Mammary epithelial cell (primary cell): ENCODE data around the gene MEF2B.

Experiments used
- CTCF ChIP-seq, 2 donors: IDR thresholded peaks in 1 of 2; conservative IDR thresholded peaks in 1 of 2; 2 replicates each; pipeline ENCODE4 v1.5.1; 2011 to 2012; ENCODE audit warnings: inconsistent platforms in 2 of 2, low read length in 2 of 2, mild to moderate bottlenecking in 2 of 2, control low read depth in 1 of 2, low read depth in 1 of 2; ENCODE audit not compliant: insufficient read depth in 1 of 2; ENCODE audit errors: extremely low read depth in 1 of 2
- EZH2 ChIP-seq: IDR thresholded peaks from 2 replicates; pipeline ENCODE4 v1.6.1; 2012; ENCODE audit warnings: low read length, inconsistent platforms, borderline replicate concordance

GRCh38 chr19:19145684-19146608, 24.1 kb downstream of the MEF2B start:
- TF ChIP-seq CTCF (conservative IDR thresholded peaks at IDR 0.05 in 1 of 2, IDR thresholded peaks at IDR 0.05 in 1 of 2; ENCODE audit: extremely low read depth in 1 of 2, insufficient read depth in 1 of 2, low read depth in 1 of 2, low read length in 2 of 2) (peak; percentile 92 to 96), EZH2 (no peak)
